HFFc6 (cell line): Measurements from ENCODE around the gene ECM1. TPM values are rescaled to one million over a fixed set of nuclear protein-coding genes. Genes with fewer than 3 reads are reported as not detected.

Experiments
- microRNA-seq: library from miRNA; unstranded; fragments of <30 nt; microRNA quantifications from one replicate; pipeline ENCODE4, GENCODE V29; 2019
- total RNA-seq, 6 experiments: library from RNA; stranded (reverse); fragmentation: NEBNext Ultra II Directional; extraction: Animal tissue kit (Norgen Biotek cat#: 25700); gene quantifications; 2 replicates in 1 of 6; 3 replicates in 5 of 6; pipeline ENCODE4 v1.2.3, GENCODE V29; 2021

The ECM1 gene
- total RNA-seq, 6 experiments from 2014 or later, result 30.8 to 52.0 (median 46.5) TPM

Small RNA genes within 50 kb of the gene (microRNA-seq; reads per million reads assigned to microRNA genes)
- not detected for gene MIR4257
- not detected for gene MIR6878

Other genes with a start within 250 kb of the ECM1 start
- 100 to 1,000 TPM; 104 to 119 (median 107) TPM for gene APH1A, start 239.1 kb upstream of the ECM1 start, total RNA-seq
- 1 to 10 TPM; 2.3 to 8.0 (median 5.9) TPM for gene C1orf54, start 235.3 kb upstream of the ECM1 start, total RNA-seq
- 1 to 10 TPM; 5.6 to 9.8 (median 8.0) TPM for gene CIART, start 225.6 kb upstream of the ECM1 start, total RNA-seq
- gene MRPS21, start 214.2 kb upstream of the ECM1 start, total RNA-seq, result 10 to 100 TPM; 67.1 to 93.1 (median 85.2) TPM
- gene PRPF3, start 186.6 kb upstream of the ECM1 start, total RNA-seq, result 10 to 100 TPM; 33.2 to 44.4 (median 41.8) TPM
- gene RPRD2, start 144.0 kb upstream of the ECM1 start, total RNA-seq, result 10 to 100 TPM; 24.0 to 27.9 (median 25.7) TPM
- 10 to 100 TPM; 17.1 to 21.5 (median 19.4) TPM for gene TARS2, start 20.7 kb upstream of the ECM1 start, total RNA-seq
- gene FALEC, start 7.6 kb downstream of the ECM1 start, total RNA-seq, result under 1 TPM in 2 of 6 experiments, not detected in 4; 0.43 to 0.59 TPM
- gene ADAMTSL4, start 41.3 kb downstream of the ECM1 start, total RNA-seq, result 10 to 100 TPM; 33.7 to 61.2 (median 38.2) TPM
- 100 to 1,000 TPM; 155 to 170 (median 164) TPM for gene MCL1, start 71.5 kb downstream of the ECM1 start, total RNA-seq
- 100 to 1,000 TPM; 111 to 124 (median 119) TPM for gene ENSA, start 121.5 kb downstream of the ECM1 start, total RNA-seq
- 10 to 100 TPM; 22.0 to 26.3 (median 24.6) TPM for gene GOLPH3L, start 189.0 kb downstream of the ECM1 start, total RNA-seq
- gene HORMAD1, start 212.8 kb downstream of the ECM1 start, total RNA-seq, result not detected